IMR-90 (cell line): ENCODE data around the gene CNTN5. TPM values are rescaled to one million over a fixed set of nuclear protein-coding genes. Genes with fewer than 3 reads are reported as not detected.

ENCODE experiments used
- ATAC-seq: fragments of 200-7000 bp; cut with Tn5 transposase; 2 replicates; pipeline ENCODE4 v1.9.1; 2020; ENCODE audit warnings: low read depth, mild to moderate bottlenecking, moderate library complexity
- BruUV-seq: library from RNA; stranded (reverse); fragments of 400-500 nt; replicated peaks from 2 replicates; lab custom pipeline; 2021; lab: Mats Ljungman, UMichigan
- CTCF ChIA-PET: fragments of 300-600 bp; formaldehyde crosslinking; extraction: SDS; loops from one replicate; lab custom pipeline; 2021; ENCODE audit warnings: antibody characterized with exemption; lab: Yijun Ruan, JAX
- POLR2A ChIA-PET: fragments of 300-600 bp; sonication (Branson Sonifier 250); formaldehyde crosslinking; loops from one replicate; lab custom pipeline; 2022; ENCODE audit warnings: antibody characterized with exemption; ENCODE audit not compliant: unreplicated experiment; lab: Charles Lee
- DNase-seq: peaks from one replicate; pipeline ENCODE4 v3.0.0; 2013
- H2AFZ ChIP-seq: replicated peaks from 2 replicates; pipeline ENCODE3; 2013; ENCODE audit warnings: low read length, mild to moderate bottlenecking; ENCODE audit not compliant: poor library complexity
- H2AK5ac ChIP-seq: 2 replicates; pipeline ENCODE4 v1.6.1; 2013; ENCODE audit warnings: low read depth, low read length, inconsistent platforms
- H2AK9ac ChIP-seq: replicated peaks from 2 replicates; pipeline ENCODE3; 2013; ENCODE audit warnings: mild to moderate bottlenecking, low read depth, low read length, moderate library complexity; ENCODE audit not compliant: poor library complexity
- H2BK120ac ChIP-seq: 2 replicates; pipeline ENCODE4 v1.6.1; 2013; ENCODE audit warnings: low read depth, low read length, inconsistent platforms
- H2BK15ac ChIP-seq: 3 replicates; pipeline ENCODE4 v1.6.1; 2013; ENCODE audit warnings: low read depth, low read length, inconsistent platforms
- H2BK20ac ChIP-seq: 2 replicates; pipeline ENCODE4 v1.6.1; 2013; ENCODE audit warnings: low read depth, mild to moderate bottlenecking, inconsistent platforms, low read length, moderate library complexity
- H2BK5ac ChIP-seq: 2 replicates; pipeline ENCODE4 v1.6.1; 2013; ENCODE audit warnings: mild to moderate bottlenecking, low read depth, low read length, inconsistent platforms; ENCODE audit not compliant: poor library complexity, severe bottlenecking
- H3K14ac ChIP-seq: replicated peaks from 2 replicates; pipeline ENCODE4 v1.6.1; 2013; ENCODE audit warnings: low read depth, low read length, inconsistent platforms
- H3K18ac ChIP-seq: 2 replicates; pipeline ENCODE4 v1.6.1; 2013; ENCODE audit warnings: low read depth, low read length, control low read depth
- H3K23ac ChIP-seq: 2 replicates; pipeline ENCODE4 v1.6.1; 2013; ENCODE audit warnings: low read depth, low read length, inconsistent platforms
- H3K27ac ChIP-seq: 2 replicates; pipeline ENCODE4 v1.5.1; 2013; ENCODE audit warnings: mild to moderate bottlenecking, control low read depth, low read length; ENCODE audit not compliant: insufficient read depth
- H3K27me3 ChIP-seq: 2 replicates; pipeline ENCODE4 v1.6.1; 2013; ENCODE audit warnings: low read length; ENCODE audit not compliant: control insufficient read depth, insufficient read depth
- H3K36me3 ChIP-seq: 2 replicates; pipeline ENCODE4 v1.6.1; 2013; ENCODE audit warnings: low read length, mixed read lengths; ENCODE audit not compliant: control insufficient read depth, insufficient read depth
- H3K4ac ChIP-seq: 2 replicates; pipeline ENCODE4 v1.6.1; 2013; ENCODE audit warnings: low read depth, low read length, inconsistent platforms
- H3K4me1 ChIP-seq: 2 replicates; pipeline ENCODE4 v1.6.1; 2013; ENCODE audit warnings: low read length, mixed read lengths; ENCODE audit not compliant: control insufficient read depth, insufficient read depth
- H3K4me2 ChIP-seq: 2 replicates; pipeline ENCODE4 v1.6.1; 2013; ENCODE audit warnings: low read depth, mild to moderate bottlenecking, control low read depth, low read length, moderate library complexity
- H3K4me3 ChIP-seq: 2 replicates; pipeline ENCODE4 v1.5.1; 2013; ENCODE audit warnings: low read depth, mild to moderate bottlenecking, control low read depth, low read length, moderate library complexity; ENCODE audit not compliant: insufficient read depth
- H3K56ac ChIP-seq: 2 replicates; pipeline ENCODE4 v1.6.1; 2013; ENCODE audit warnings: low read length, inconsistent platforms; ENCODE audit not compliant: insufficient read depth; ENCODE audit errors: extremely low read depth
- H3K79me1 ChIP-seq, 2 experiments: 2 replicates each; pipeline ENCODE4 v1.6.1; 2013; ENCODE audit warnings: low read length in 2 of 2, inconsistent platforms in 1 of 2, low read depth in 1 of 2
- H3K9ac ChIP-seq: 2 replicates; pipeline ENCODE4 v1.6.1; 2013; ENCODE audit warnings: low read depth, low read length, control low read depth
- H3K9me1 ChIP-seq: 2 replicates; pipeline ENCODE4 v1.6.1; 2013; ENCODE audit warnings: low read length, inconsistent platforms; ENCODE audit not compliant: insufficient read depth
- H3K9me3 ChIP-seq: 2 replicates; pipeline ENCODE4 v1.6.1; 2013; ENCODE audit warnings: low read length; ENCODE audit not compliant: control insufficient read depth, insufficient read depth
- H4K20me1 ChIP-seq: 2 replicates; pipeline ENCODE4 v1.6.1; 2013; ENCODE audit warnings: low read length, inconsistent platforms; ENCODE audit not compliant: insufficient read depth
- H4K5ac ChIP-seq: 2 replicates; pipeline ENCODE4 v1.6.1; 2013; ENCODE audit warnings: mild to moderate bottlenecking, low read depth, low read length, control low read depth
- H4K8ac ChIP-seq, 2 experiments: 2 replicates each; pipeline ENCODE4 v1.6.1; 2013; ENCODE audit warnings: low read depth in 2 of 2, low read length in 2 of 2, control low read depth in 1 of 2, inconsistent platforms in 1 of 2
- H4K91ac ChIP-seq: 2 replicates; pipeline ENCODE4 v1.6.1; 2013; ENCODE audit warnings: low read depth, low read length, inconsistent platforms; ENCODE audit not compliant: insufficient read depth
- CEBPB ChIP-seq: IDR thresholded peaks from 2 replicates; pipeline ENCODE4 v1.6.1; 2012; ENCODE audit warnings: low read depth, low read length, improper control_type of control experiment
- CHD1 ChIP-seq: IDR thresholded peaks from 2 replicates; pipeline ENCODE4 v1.6.1; 2012; ENCODE audit warnings: low read depth, low read length, improper control_type of control experiment
- MXI1 ChIP-seq: IDR thresholded peaks from 2 replicates; pipeline ENCODE4 v1.6.1; 2012; ENCODE audit warnings: low read depth, mild to moderate bottlenecking, low read length, moderate library complexity, borderline replicate concordance
- NFE2L2 ChIP-seq: fragments of 150-350 bp; IDR thresholded peaks from 2 replicates; pipeline ENCODE4 v1.6.1; 2016; ENCODE audit warnings: low read depth, mild to moderate bottlenecking, low read length
- SMC3 ChIP-seq: fragments of 150-350 bp; IDR thresholded peaks from 2 replicates; pipeline ENCODE4 v1.6.1; 2016; ENCODE audit warnings: low read depth, mild to moderate bottlenecking, antibody characterized with exemption, low read length, moderate library complexity
- WGBS, 2 experiments: methylation state at CpG; one replicate each; pipeline versions ENCODE4 v1.1.5 to v1.1.7; 2013; ENCODE audit warnings: missing lambda C conversion rate in 2 of 2; ENCODE audit not compliant: insufficient read length in 1 of 2; ENCODE audit errors: extremely low coverage in 2 of 2; 5-methylcytosine and 5-hydroxymethylcytosine counted together
- dilution Hi-C: fragments of 300-500 bp; cut with HindIII; formaldehyde crosslinking; loops from one replicate; pipeline ENCODE4 v1.14.3; 2018; ENCODE audit warnings: low sequenced_read_pairs; ENCODE audit not compliant: unreplicated experiment
- in situ Hi-C: fragments of 300-500 bp; cut with MboI; formaldehyde crosslinking; loops from 3 replicates; pipeline ENCODE4 v1.14.3; 2019; ENCODE audit warnings: low sequenced_read_pairs, inconsistent platforms, mixed read lengths
- intact Hi-C: fragments of 100-400 bp; cut with micrococcal nuclease; formaldehyde crosslinking; loops from 2 replicates; pipeline ENCODE4 v1.10.0; 2022
- polyA plus RNA-seq, 3 experiments: library from polyadenylated mRNA; depleted of rRNA; stranded (reverse); fragments of >200 nt; gene quantifications; 2 replicates each; pipeline ENCODE4 v1.2.3, GENCODE V29; 2012; ENCODE audit warnings: low replicate concordance in 1 of 3
- total RNA-seq: library from RNA; depleted of rRNA; stranded (reverse); fragments of >200 nt; gene quantifications from 2 replicates; pipeline ENCODE4 v1.2.3, GENCODE V29; 2012

The CNTN5 gene
- total and polyA plus RNA-seq, 2 of the 4 experiments (the other 2 are of a cell fraction), result not detected

- no peak overlapping the region for H3K4ac ChIP-seq
- no CpG with 5 or more reads among the region's 6 CpGs for WGBS, 2 experiments
- no peak overlapping the region for H4K91ac ChIP-seq
- no peaks in the 10 kb centered on the region for H3K4me1 ChIP-seq
- in situ Hi-C loops, result no loop called here
- no peak overlapping the region for H3K4me3 ChIP-seq
- H3K23ac ChIP-seq, result no peak overlapping the region
- no peak overlapping the region for H3K9ac ChIP-seq
- no peak overlapping the region for H2AK5ac ChIP-seq
- ATAC-seq (no peak), DNase-seq (no peak)
- no peak overlapping the region for H3K27ac ChIP-seq
- no TSS peak for BruUV-seq
- ChIA-PET CTCF (no interaction called here), POLR2A (no interaction called here)
- H4K5ac ChIP-seq, result no peak overlapping the region
- TF ChIP-seq CHD1, result no peak
- TF ChIP-seq SMC3, result no peak
- no peak for TF ChIP-seq MXI1
- no peak for TF ChIP-seq NFE2L2
- no peak for TF ChIP-seq CEBPB
- H2BK20ac ChIP-seq, result no peak overlapping the region
- no peak overlapping the region for H4K8ac ChIP-seq
- no peaks in the 10 kb centered on the region for H3K9me1 ChIP-seq
- H2AK9ac ChIP-seq, result no peak overlapping the region
- no peak overlapping the region for H3K4me2 ChIP-seq
- no peaks in the 10 kb centered on the region for H3K27me3 ChIP-seq
- intact Hi-C loops, result no loop called here
- H4K20me1 ChIP-seq, result no peaks in the 10 kb centered on the region
- H2AFZ ChIP-seq, result no peak overlapping the region
- H2BK120ac ChIP-seq, result no peak overlapping the region
- no peak overlapping the region for H3K18ac ChIP-seq
- no peaks in the 10 kb centered on the region for H3K79me1 ChIP-seq
- dilution Hi-C loops, result no loop called here
- H3K56ac ChIP-seq, result no peak overlapping the region
- no peak overlapping the region for H3K14ac ChIP-seq
- no peak overlapping the region for H2BK15ac ChIP-seq
- H3K36me3 ChIP-seq, result no peaks in the 10 kb centered on the region
- no peak overlapping the region for H2BK5ac ChIP-seq
- H3K9me3 ChIP-seq, result no peaks in the 10 kb centered on the region
Measured at GRCh38 chr11:99884750-99885149, 864.0 kb downstream of the CNTN5 start.
